Sigmoid colon (tissue), 7 donors: ENCODE measurements around the gene SDK1. TPM values are rescaled to one million over a fixed set of nuclear protein-coding genes. Genes with fewer than 3 reads are reported as not detected.
A peak's percentile ranks its signal among the peaks of the same experiment; 100 is the strongest.

Experiments
- DNase-seq: peaks from one replicate; pipeline ENCODE4 v3.0.0-alpha.2; 2019
- H3K27ac ChIP-seq, 4 donors: fragments of 200-600 bp; sonication (generic); one replicate each; pipeline ENCODE4 v1.5.1; 2016 to 2019; ENCODE audit warnings: mild to moderate bottlenecking in 1 of 4
- H3K27me3 ChIP-seq, 3 donors: fragments of 200-600 bp; sonication (generic); one replicate each; pipeline ENCODE4 v1.5.1; 2019; ENCODE audit warnings: mild to moderate bottlenecking in 1 of 3
- H3K36me3 ChIP-seq, 4 donors: fragments of 200-600 bp; sonication (generic); one replicate each; pipeline ENCODE4 v1.5.1; 2016 to 2019
- H3K4me1 ChIP-seq, 4 donors: fragments of 200-600 bp; sonication (generic); one replicate each; pipeline ENCODE4 v1.5.1; 2017 to 2019
- H3K4me3 ChIP-seq, 4 donors: fragments of 200-600 bp; sonication (generic); one replicate each; pipeline ENCODE4 v1.5.1; 2017 to 2019; ENCODE audit warnings: mild to moderate bottlenecking in 2 of 4, moderate library complexity in 1 of 4
- H3K9me3 ChIP-seq, 4 donors: fragments of 200-600 bp in 3 of 4; sonication (generic) in 3 of 4; one replicate each; pipeline versions ENCODE4 v1.5.1 to v1.6.1; 2013 to 2019
- EP300 ChIP-seq, 4 donors: sonication (generic); formaldehyde crosslinking; IDR thresholded peaks; one replicate each; pipeline ENCODE4 v1.6.1; 2017; ENCODE audit warnings: antibody characterized with exemption in 4 of 4
- POLR2A ChIP-seq, 2 donors: fragments of 450-650 bp; IDR thresholded peaks; one replicate each; pipeline ENCODE4 v1.6.1; 2016; ENCODE audit warnings: antibody characterized with exemption in 2 of 2, mild to moderate bottlenecking in 2 of 2, moderate library complexity in 2 of 2
- POLR2AphosphoS5 ChIP-seq, 4 donors: sonication (generic); formaldehyde crosslinking; IDR thresholded peaks; one replicate each; pipeline ENCODE4 v1.6.1; 2017; ENCODE audit warnings: antibody characterized with exemption in 4 of 4
- WGBS, 2 donors: extraction: QIAGEN DNeasy Blood & Tissue Kit; methylation state at CpG; one replicate each; pipeline ENCODE4 v1.1.7; 2013; 5-methylcytosine and 5-hydroxymethylcytosine counted together
- intact Hi-C: fragments of 100-400 bp; cut with DNase I; formaldehyde crosslinking; loops from one replicate; pipeline ENCODE4 v1.15.1; 2023
- polyA plus RNA-seq, 3 donors: library from polyadenylated mRNA; stranded (reverse); fragments of 200-250 nt; gene quantifications; one replicate each; pipeline ENCODE4 v1.2.3, GENCODE V29; 2013
- total RNA-seq, 4 donors: library from RNA; depleted of rRNA; stranded (reverse); fragments of >200 nt; gene quantifications; one replicate each; pipeline ENCODE4 v1.1.0, GENCODE V29; 2016
- TF ChIP-seq, protein P1 (sequence below), 4 experiments: fragments of 450-650 bp in 3 of 4; fragments of 200-600 bp in 1 of 4; IDR thresholded peaks; one replicate each; pipeline ENCODE4 v1.5.1; 2016 to 2019; ENCODE audit warnings: antibody characterized with exemption in 4 of 4, mild to moderate bottlenecking in 3 of 4, moderate library complexity in 2 of 4
- donor health status: healthy with polysubstance abuse.
- donor health status: Bipolar disorder and iron deficiency.
- donor health status: healthy.

The SDK1 gene
- total and polyA plus RNA-seq, 7 donors: under 0.01 to 23.0 (median 10.0) TPM; not detected in 1

DNA sequence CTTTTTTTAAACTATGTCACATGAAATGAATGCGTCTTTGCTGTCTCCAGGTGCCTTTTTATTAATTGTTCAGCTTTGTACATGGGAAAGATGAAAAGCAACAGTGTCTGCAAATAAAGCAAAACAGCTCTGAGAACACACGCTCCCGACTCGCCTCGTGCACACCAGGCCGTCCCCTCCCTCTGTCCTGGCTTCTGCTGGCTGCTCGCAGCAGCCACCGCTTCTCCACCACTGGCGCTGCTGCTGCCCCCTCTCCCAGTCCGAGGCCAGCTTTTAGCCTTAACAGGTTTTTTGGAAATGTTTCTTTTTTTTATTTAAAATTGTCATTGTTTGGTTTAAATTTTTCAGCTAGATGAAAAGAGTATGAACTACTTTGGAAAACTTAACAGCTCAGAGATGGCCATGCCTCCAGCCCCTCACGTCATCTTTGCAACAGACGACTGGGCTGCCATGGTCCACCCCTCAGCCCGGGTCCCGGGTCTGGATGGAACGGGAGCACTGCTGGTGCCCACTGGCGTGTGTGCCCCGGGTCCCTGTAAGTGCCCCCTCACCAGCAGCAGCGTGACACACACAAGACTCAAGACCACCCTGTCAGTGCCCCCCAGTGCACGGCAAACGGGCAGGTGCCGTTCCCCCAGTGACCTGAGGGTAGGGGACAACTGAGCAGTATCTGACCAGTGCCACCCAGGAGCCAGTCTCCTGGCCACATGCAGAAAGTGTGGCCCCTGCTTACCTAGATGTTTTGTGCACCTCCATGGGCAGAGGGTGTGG, 965.4 kb downstream of the SDK1 start:
- intact Hi-C loops: no loop called here
- 88 to 90% methylated on average over 21 of the region's 21 CpGs for WGBS, 2 donors
- DNase-seq: no peak
- TF ChIP-seq EP300 (IDR thresholded peaks at IDR 0.05) (no peak), POLR2AphosphoS5 (IDR thresholded peaks at IDR 0.05) (no peak), POLR2A (IDR thresholded peaks at IDR 0.05) (no peak)
- Histone ChIP-seq H3K36me3 (no peaks in the 10 kb centered on the region), H3K27ac (no peak overlapping the region), H3K9me3 (no peaks in the 10 kb centered on the region), H3K4me3 (no peak overlapping the region), H3K27me3 (no peaks in the 10 kb centered on the region), H3K4me1 (peaks cover 0 to 20% (median 6%) of the 10 kb centered on the region in 4 donors)

DNA sequence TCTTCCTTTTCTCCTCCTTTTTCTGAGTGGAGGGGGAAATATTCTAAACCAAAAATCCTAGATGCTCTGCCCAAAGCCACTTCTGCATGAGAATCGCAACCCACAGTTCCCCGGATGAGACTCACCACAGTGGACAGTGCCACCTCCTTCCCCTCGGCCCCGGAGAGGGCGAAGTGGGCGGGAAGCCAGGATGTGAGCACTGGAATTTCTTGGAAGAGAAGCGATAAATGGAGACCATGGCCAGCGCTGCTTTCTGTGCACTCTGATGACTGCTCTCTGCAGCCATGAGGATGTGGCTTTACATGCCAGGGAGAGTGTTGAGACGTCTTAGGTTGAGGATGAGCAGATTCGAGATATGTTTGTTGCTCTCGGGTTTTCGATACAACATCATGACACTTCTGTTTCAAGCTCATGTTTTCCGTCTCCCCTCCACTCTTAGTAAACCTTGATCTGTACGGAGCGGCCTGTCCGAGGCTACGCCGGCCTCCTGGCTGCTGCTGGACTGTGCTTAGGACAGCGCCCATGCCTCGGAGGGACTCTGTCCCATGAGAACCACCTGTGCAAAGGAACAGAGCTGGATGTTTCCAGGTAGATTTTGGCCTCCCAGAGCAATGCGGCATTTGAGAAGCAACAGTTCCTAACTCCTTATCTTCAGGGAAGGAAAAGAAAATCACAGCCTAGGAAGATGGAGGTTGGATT, 966.4 kb downstream of the SDK1 start:
- intact Hi-C loops: no loop called here
- Histone ChIP-seq H3K27me3 (no peaks in the 10 kb centered on the region), H3K9me3 (no peaks in the 10 kb centered on the region), H3K4me1 (peaks cover 0 to 17% (median 3%) of the 10 kb centered on the region in 4 donors), H3K27ac (peak overlapping the region in 1 of 4 donors; percentile 21), H3K4me3 (no peak overlapping the region), H3K36me3 (no peaks in the 10 kb centered on the region)
- DNase-seq: no peak
- WGBS, 2 donors: 80 to 87% methylated on average over 21 of the region's 21 CpGs
- TF ChIP-seq POLR2AphosphoS5 (IDR thresholded peaks at IDR 0.05) (no peak), POLR2A (IDR thresholded peaks at IDR 0.05) (no peak), EP300 (IDR thresholded peaks at IDR 0.05) (no peak)
- TF ChIP-seq, protein P1, sequence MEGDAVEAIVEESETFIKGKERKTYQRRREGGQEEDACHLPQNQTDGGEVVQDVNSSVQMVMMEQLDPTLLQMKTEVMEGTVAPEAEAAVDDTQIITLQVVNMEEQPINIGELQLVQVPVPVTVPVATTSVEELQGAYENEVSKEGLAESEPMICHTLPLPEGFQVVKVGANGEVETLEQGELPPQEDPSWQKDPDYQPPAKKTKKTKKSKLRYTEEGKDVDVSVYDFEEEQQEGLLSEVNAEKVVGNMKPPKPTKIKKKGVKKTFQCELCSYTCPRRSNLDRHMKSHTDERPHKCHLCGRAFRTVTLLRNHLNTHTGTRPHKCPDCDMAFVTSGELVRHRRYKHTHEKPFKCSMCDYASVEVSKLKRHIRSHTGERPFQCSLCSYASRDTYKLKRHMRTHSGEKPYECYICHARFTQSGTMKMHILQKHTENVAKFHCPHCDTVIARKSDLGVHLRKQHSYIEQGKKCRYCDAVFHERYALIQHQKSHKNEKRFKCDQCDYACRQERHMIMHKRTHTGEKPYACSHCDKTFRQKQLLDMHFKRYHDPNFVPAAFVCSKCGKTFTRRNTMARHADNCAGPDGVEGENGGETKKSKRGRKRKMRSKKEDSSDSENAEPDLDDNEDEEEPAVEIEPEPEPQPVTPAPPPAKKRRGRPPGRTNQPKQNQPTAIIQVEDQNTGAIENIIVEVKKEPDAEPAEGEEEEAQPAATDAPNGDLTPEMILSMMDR (IDR thresholded peaks at IDR 0.05): no peak

DNA sequence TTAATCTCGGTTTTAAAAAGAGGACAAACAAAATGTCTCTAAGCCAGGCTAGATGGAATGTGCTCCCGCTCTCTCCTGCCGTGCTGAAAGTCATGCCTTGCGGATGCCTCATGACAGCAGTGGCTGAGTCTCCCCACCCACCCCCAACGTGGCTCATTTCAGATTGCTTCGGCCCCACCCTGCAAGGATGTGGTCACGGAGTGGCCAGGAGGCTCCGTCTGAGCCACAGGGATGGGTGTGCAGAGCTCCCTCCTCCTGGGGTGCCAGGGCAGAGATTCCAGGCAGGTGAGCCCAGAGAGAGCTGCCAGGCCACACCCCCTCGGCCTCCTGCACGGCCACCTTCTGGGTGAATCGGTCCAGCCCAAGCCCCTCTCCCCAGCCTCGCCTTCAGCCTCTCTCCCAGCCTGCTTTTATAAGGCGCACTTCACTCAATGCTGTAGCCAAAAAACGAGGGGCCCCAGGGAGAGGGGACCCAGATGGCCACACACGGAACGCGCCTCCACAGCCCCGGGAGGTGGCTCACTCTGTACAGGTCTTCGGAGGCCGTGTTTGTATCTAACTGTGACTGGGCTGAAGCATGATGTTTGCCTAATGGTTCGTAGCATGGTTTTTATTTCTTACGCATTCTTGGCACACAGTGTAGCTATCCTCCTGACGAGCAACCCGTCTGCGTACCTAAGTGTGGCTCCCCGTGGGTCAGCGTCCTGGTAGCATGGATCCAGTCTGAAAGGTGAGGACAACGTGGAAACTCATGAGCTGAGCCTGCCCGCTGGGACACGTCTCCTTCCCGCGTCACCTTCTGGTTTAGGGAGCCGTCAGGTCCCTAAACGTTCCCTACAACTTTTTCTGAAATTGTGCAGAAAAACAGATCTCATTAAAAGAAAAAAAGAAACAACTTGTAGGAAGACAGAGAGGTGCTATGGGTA, 967.3 kb downstream of the SDK1 start:
- no peak for TF ChIP-seq POLR2AphosphoS5 (IDR thresholded peaks at IDR 0.05)
- TF ChIP-seq POLR2A (IDR thresholded peaks at IDR 0.05): no peak
- TF ChIP-seq, protein P1 (IDR thresholded peaks at IDR 0.05): no peak
- TF ChIP-seq EP300 (IDR thresholded peaks at IDR 0.05): no peak
- DNase-seq: no peak
- intact Hi-C loops: no loop called here
- Histone ChIP-seq H3K27ac (no peak overlapping the region), H3K27me3 (no peaks in the 10 kb centered on the region), H3K4me1 (peaks cover 0 to 17% (median 3%) of the 10 kb centered on the region in 4 donors), H3K4me3 (no peak overlapping the region), H3K9me3 (no peaks in the 10 kb centered on the region), H3K36me3 (no peaks in the 10 kb centered on the region)
- WGBS, 2 donors: 76 to 77% methylated on average over 34 of the region's 34 CpGs

DNA sequence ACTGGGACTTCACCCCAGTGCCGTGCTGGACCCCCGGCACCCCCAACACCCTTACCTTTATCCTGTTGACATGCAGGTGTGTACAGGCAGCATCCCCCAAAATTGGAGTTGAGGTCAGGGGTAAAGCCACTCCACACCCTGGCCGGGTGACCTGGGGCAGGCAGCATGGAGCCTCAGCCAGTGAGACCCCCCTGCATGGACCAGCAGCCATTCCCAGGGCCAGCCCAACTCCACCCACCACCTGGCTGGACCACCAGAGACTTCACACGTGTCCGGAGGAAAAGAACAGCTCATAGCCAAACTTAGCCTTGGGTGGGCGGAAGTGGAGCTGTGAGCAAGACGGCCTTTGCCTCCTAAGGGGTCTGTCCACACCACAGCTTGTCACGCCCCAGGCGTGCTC, 968.0 kb downstream of the SDK1 start:
- Histone ChIP-seq H3K27me3 (no peaks in the 10 kb centered on the region), H3K27ac (no peak overlapping the region), H3K4me3 (no peak overlapping the region), H3K4me1 (peaks cover 0 to 17% (median 3%) of the 10 kb centered on the region in 4 donors), H3K36me3 (no peaks in the 10 kb centered on the region), H3K9me3 (no peaks in the 10 kb centered on the region)
- DNase-seq: no peak
- 89 to 94% methylated on average over 9 of the region's 9 CpGs for WGBS, 2 donors
- intact Hi-C loops: no loop called here
- TF ChIP-seq, protein P1 (IDR thresholded peaks at IDR 0.05): no peak
- no peak for TF ChIP-seq POLR2AphosphoS5 (IDR thresholded peaks at IDR 0.05)
- no peak for TF ChIP-seq POLR2A (IDR thresholded peaks at IDR 0.05)
- TF ChIP-seq EP300 (IDR thresholded peaks at IDR 0.05): no peak
